K562 (cell line): ENCODE data around the gene ZNF679. TPM values are rescaled to one million over a fixed set of nuclear protein-coding genes. Genes with fewer than 3 reads are reported as not detected.

Source experiments
- ATAC-seq: fragments of 200-7000 bp; cut with Tn5 transposase; 3 replicates; pipeline ENCODE4 v1.9.1; 2020; ENCODE audit warnings: moderate library complexity
- BruUV-seq: library from RNA; stranded (reverse); fragments of 400-500 nt; replicated peaks from 2 replicates; lab custom pipeline; 2021; lab: Mats Ljungman, UMichigan
- CTCF ChIA-PET: fragments of 300-600 bp; formaldehyde crosslinking; extraction: SDS; loops from one replicate; lab custom pipeline; 2021; ENCODE audit warnings: low intra/inter-chr PET ratio; lab: Yijun Ruan, JAX
- POLR2A ChIA-PET: fragments of 300-600, 350-650 bp; sonication (Branson Sonifier 250); formaldehyde crosslinking; extraction: SDS; loops from one replicate; lab custom pipeline; 2021; ENCODE audit warnings: antibody characterized with exemption, inconsistent platforms; lab: Yijun Ruan, JAX
- DNase-seq, 4 experiments: peaks; one replicate each; pipeline versions ENCODE4 v3.0.0 to v3.0.0-alpha.2; 2011 to 2018; ENCODE audit warnings: low spot score in 3 of 4, mixed read lengths in 3 of 4; ENCODE audit errors: extremely low read depth in 1 of 4
- FAIRE-seq: peaks from 2 replicates; lab custom pipeline; 2011; peaks lifted over from hg19 to GRCh38; lab: Jason Lieb, UNC
- H2AFZ ChIP-seq: 2 replicates; pipeline ENCODE4 v1.6.0; 2011; ENCODE audit warnings: low read depth, low read length, control low read depth, inconsistent platforms
- H3K27ac ChIP-seq: fragments of 200-600 bp; 3 replicates; pipeline ENCODE4 v1.8.0; 2011; ENCODE audit warnings: low read depth, mild to moderate bottlenecking, control low read depth, inconsistent platforms, low read length, moderate library complexity, mixed read lengths; ENCODE audit errors: extremely low read depth
- H3K27me3 ChIP-seq, 2 experiments: fragments of 300-600 bp in 1 of 2; 2 replicates in 1 of 2; 3 replicates in 1 of 2; pipeline versions ENCODE4 v1.6.0 to v1.8.0; 2011; ENCODE audit warnings: inconsistent platforms in 2 of 2, low read length in 2 of 2, mild to moderate bottlenecking in 1 of 2, mixed read lengths in 1 of 2, moderate library complexity in 1 of 2; ENCODE audit not compliant: control insufficient read depth in 2 of 2, insufficient read depth in 2 of 2
- H3K36me3 ChIP-seq: fragments of 300-600 bp; 3 replicates; pipeline ENCODE4 v1.8.0; 2011; ENCODE audit warnings: mild to moderate bottlenecking, low read length, inconsistent platforms; ENCODE audit not compliant: control insufficient read depth, insufficient read depth
- H3K4me1 ChIP-seq, 2 experiments: fragments of 200-600 bp in 1 of 2; replicated peaks in 1 of 2; 2 replicates in 1 of 2; 3 replicates in 1 of 2; pipeline versions ENCODE4 v1.5.1 to v1.8.0; 2011; ENCODE audit warnings: inconsistent platforms in 2 of 2, low read length in 2 of 2, mild to moderate bottlenecking in 1 of 2, mixed read lengths in 1 of 2, moderate library complexity in 1 of 2; ENCODE audit not compliant: control insufficient read depth in 2 of 2, insufficient read depth in 2 of 2
- H3K4me2 ChIP-seq: 2 replicates; pipeline ENCODE4 v1.6.1; 2011; ENCODE audit warnings: low read length, control low read depth, inconsistent platforms, mixed read lengths; ENCODE audit not compliant: insufficient read depth
- H3K4me3 ChIP-seq: fragments of 200-600 bp; sonication (generic), shearing (Covaris generic); 2 replicates; pipeline ENCODE4 v1.5.1; 2016; ENCODE audit warnings: control low read depth, inconsistent platforms
- H3K79me2 ChIP-seq: fragments of 200-600 bp; 3 replicates; pipeline ENCODE4 v1.8.0; 2011; ENCODE audit warnings: low read length, inconsistent platforms; ENCODE audit not compliant: control insufficient read depth, insufficient read depth
- H3K9ac ChIP-seq, 2 experiments: 2 replicates each; pipeline versions ENCODE4 v1.6.0 to v1.6.1; 2011; ENCODE audit warnings: low read depth in 2 of 2, low read length in 2 of 2, control low read depth in 1 of 2, inconsistent platforms in 1 of 2, mild to moderate bottlenecking in 1 of 2, mixed read lengths in 1 of 2; ENCODE audit not compliant: insufficient read depth in 1 of 2
- H3K9me1 ChIP-seq: one replicate; pipeline ENCODE4 v1.6.0; 2011; ENCODE audit warnings: inconsistent platforms, mild to moderate bottlenecking, low read length, moderate library complexity; ENCODE audit not compliant: control insufficient read depth, insufficient read depth
- H3K9me3 ChIP-seq: replicated peaks from 2 replicates; pipeline ENCODE4 v1.5.1; 2011; ENCODE audit warnings: low read depth, low read length, inconsistent platforms; ENCODE audit not compliant: control insufficient read depth, insufficient read depth
- H4K20me1 ChIP-seq: replicated peaks from 2 replicates; pipeline ENCODE4 v1.6.1; 2011; ENCODE audit warnings: low read length, inconsistent platforms, mixed read lengths; ENCODE audit not compliant: control insufficient read depth, insufficient read depth
- CBX3 ChIP-seq, 2 experiments: IDR thresholded peaks; 1 replicate in 1 of 2; 2 replicates in 1 of 2; pipeline ENCODE4 v1.6.1; 2012; ENCODE audit warnings: inconsistent platforms in 2 of 2, low read length in 2 of 2, borderline replicate concordance in 1 of 2, control low read depth in 1 of 2
- CXXC5 ChIP-seq: fragments of 250-450 bp; sonication (Bioruptor Pico); IDR thresholded peaks from 2 replicates; pipeline ENCODE4 v1.8.0; 2022; ENCODE audit warnings: inconsistent platforms, mild to moderate bottlenecking, moderate library complexity
- MEF2A ChIP-seq: IDR thresholded peaks from 2 replicates; pipeline ENCODE4 v1.6.1; 2011; ENCODE audit warnings: low read depth, mild to moderate bottlenecking, low read length, moderate library complexity; ENCODE audit not compliant: control insufficient read depth
- OTX1 ChIP-seq: fragments of 450-650 bp; formaldehyde crosslinking; IDR thresholded peaks from 2 replicates; pipeline ENCODE4 v1.4.0; 2022; ENCODE audit warnings: mild to moderate bottlenecking
- SAFB2 ChIP-seq: fragments of 200-400 bp; formaldehyde crosslinking; IDR thresholded peaks from 2 replicates; pipeline ENCODE4 v1.6.1; 2018; ENCODE audit warnings: borderline replicate concordance, low read length, low read depth, moderate library complexity; ENCODE audit not compliant: severe bottlenecking
- SIN3A ChIP-seq, 2 experiments: fragments of 150-350 bp in 1 of 2; IDR thresholded peaks; 2 replicates each; pipeline ENCODE4 v1.6.1; 2011 to 2016; ENCODE audit warnings: borderline replicate concordance in 2 of 2, low read depth in 2 of 2, low read length in 2 of 2, mild to moderate bottlenecking in 2 of 2, moderate library complexity in 2 of 2; ENCODE audit not compliant: control insufficient read depth in 1 of 2
- UBTF ChIP-seq, 2 experiments: IDR thresholded peaks; 2 replicates each; pipeline ENCODE4 v1.6.1; 2012; ENCODE audit warnings: improper control_type of control experiment in 2 of 2, low read depth in 2 of 2, low read length in 2 of 2, borderline replicate concordance in 1 of 2
- ZNF124 ChIP-seq: sonication (generic); formaldehyde crosslinking; IDR thresholded peaks from 2 replicates; pipeline ENCODE4 v1.8.1; 2022; ENCODE audit warnings: missing genetic modification reagents
- ZNF696 ChIP-seq: fragments of 250-450 bp; sonication (Bioruptor Pico); conservative IDR thresholded peaks from 2 replicates; pipeline ENCODE4 v1.4.0; 2020; ENCODE audit warnings: mild to moderate bottlenecking, moderate library complexity
- WGBS: fragments of 100-300 bp; shearing (Covaris generic); methylation state at CpG from one replicate; pipeline ENCODE4 v1.1.6; 2016; ENCODE audit warnings: low coverage, mixed read lengths; ENCODE audit not compliant: insufficient coverage; ENCODE audit errors: missing lambda C conversion rate; 5-methylcytosine and 5-hydroxymethylcytosine counted together
- in situ Hi-C: fragments of 300-500 bp; cut with MboI; formaldehyde crosslinking; loops from 4 replicates; pipeline ENCODE4 v1.15.0; 2018; ENCODE audit warnings: inconsistent platforms, mixed read lengths
- intact Hi-C: fragments of 100-400 bp; cut with micrococcal nuclease; formaldehyde crosslinking; loops from 2 replicates; pipeline ENCODE4 v1.14.2; 2022
- polyA plus RNA-seq, 8 experiments: library from polyadenylated mRNA; depleted of rRNA in 4 of 8; stranded (reverse) in 5 of 8; unstranded in 3 of 8; fragments of >200 nt; fragmentation: Nextera tagmentation in 2 of 8; fragmentation: Illumina TruSeq in 1 of 8; extraction: Ambion mirVana in 2 of 8; extraction: Trizol in 1 of 8; gene quantifications; 2 replicates each; pipeline versions ENCODE4 v1.2.1 to v1.2.3, GENCODE V29; 2011 to 2014; ENCODE audit warnings: inconsistent platforms in 1 of 8, missing spikeins in 1 of 8
- total RNA-seq, 7 experiments: library from RNA; depleted of rRNA in 6 of 7; stranded (reverse); fragments of >200 nt in 6 of 7; fragmentation: Illumina TruSeq in 2 of 7; extraction: Trizol in 2 of 7; gene quantifications; 2 replicates each; pipeline versions ENCODE4 v1.2.1 to v1.2.3, GENCODE V29; 2011 to 2021; ENCODE audit warnings: low replicate concordance in 1 of 7

ZNF679 gene
- total and polyA plus RNA-seq, 9 of the 15 experiments (the other 6 are each of a cell fraction or from before 2014, with no cell fraction given): not detected

GRCh38 chr7:64192775-64193174 is 35.5 kb upstream of the ZNF679 start:
- BruUV-seq: no TSS peak
- H3K27ac ChIP-seq: no peak overlapping the region
- no peaks in the 10 kb centered on the region for H3K4me1 ChIP-seq
- TF ChIP-seq OTX1 (CRISPR knock-in tag): no peak
- no peak for TF ChIP-seq SIN3A (IDR thresholded peaks at IDR 0.05; ENCODE audit: borderline replicate concordance in 2 of 2, control insufficient read depth in 1 of 2, low read depth in 2 of 2, low read length in 2 of 2)
- no peak for TF ChIP-seq CBX3 (IDR thresholded peaks at IDR 0.05; ENCODE audit: borderline replicate concordance in 1 of 2, low read length in 2 of 2)
- TF ChIP-seq UBTF (IDR thresholded peaks at IDR 0.05; ENCODE audit: borderline replicate concordance in 1 of 2, low read depth in 2 of 2, low read length in 2 of 2): no peak
- no peak for TF ChIP-seq CXXC5 (CRISPR knock-in tag)
- no peak for TF ChIP-seq ZNF696 (CRISPR knock-in tag)
- no peak for TF ChIP-seq MEF2A
- TF ChIP-seq SAFB2: no peak
- TF ChIP-seq ZNF124: no peak
- in situ Hi-C loops (no loop called here), intact Hi-C loops (no loop called here)
- no peaks in the 10 kb centered on the region for H3K79me2 ChIP-seq
- H3K9me3 ChIP-seq: no peaks in the 10 kb centered on the region
- FAIRE-seq (no peak), DNase-seq (no peak), ATAC-seq (no peak)
- no peaks in the 10 kb centered on the region for H3K9me1 ChIP-seq
- H2AFZ ChIP-seq: no peak overlapping the region
- H3K4me3 ChIP-seq: no peak overlapping the region
- CTCF ChIA-PET: no interaction called here
- H4K20me1 ChIP-seq: no peaks in the 10 kb centered on the region
- H3K36me3 ChIP-seq: no peaks in the 10 kb centered on the region
- POLR2A ChIA-PET: no interaction called here
- no peaks in the 10 kb centered on the region for H3K27me3 ChIP-seq
- H3K4me2 ChIP-seq: no peak overlapping the region
- H3K9ac ChIP-seq: no peak overlapping the region
- WGBS: under 1% methylated on average over 8 of the region's 8 CpGs
